Esophagus squamous epithelium (tissue), 4 donors: ENCODE results near the gene SRGAP3.

Source experiments
- POLR2A ChIP-seq, 4 donors: fragments of 450-650 bp; IDR thresholded peaks; one replicate each; pipeline ENCODE4 v1.6.1; 2017; ENCODE audit warnings: antibody characterized with exemption in 4 of 4, mild to moderate bottlenecking in 4 of 4, moderate library complexity in 3 of 4
- TF ChIP-seq, protein P1 (sequence below), 6 experiments: fragments of 450-650 bp in 4 of 6; fragments of 200-600 bp in 2 of 6; sonication (generic) in 2 of 6; IDR thresholded peaks; one replicate each; pipeline ENCODE4 v1.5.1; 2016 to 2019; ENCODE audit warnings: antibody characterized with exemption in 6 of 6, mild to moderate bottlenecking in 4 of 6, moderate library complexity in 4 of 6

DNA sequence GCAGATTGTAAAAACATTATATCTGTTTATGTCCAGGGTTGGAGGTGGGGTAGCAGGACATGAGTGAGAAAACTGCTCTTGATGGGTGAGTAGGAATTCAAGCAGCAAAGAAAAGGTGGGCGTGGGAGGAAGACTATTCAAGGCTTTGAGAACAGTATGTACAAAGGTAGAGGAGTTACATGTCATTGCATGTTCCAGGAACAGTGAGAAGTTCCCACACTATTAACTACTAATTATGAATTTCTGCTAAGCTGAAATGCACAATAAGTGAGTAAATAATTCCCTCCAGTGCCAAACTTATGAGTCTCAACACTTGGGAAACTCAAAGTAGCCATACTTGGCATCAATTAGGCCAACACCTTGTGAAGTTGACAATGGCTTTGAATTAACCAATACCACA is 80.1 kb downstream of the SRGAP3 start:
- TF ChIP-seq, protein P1, sequence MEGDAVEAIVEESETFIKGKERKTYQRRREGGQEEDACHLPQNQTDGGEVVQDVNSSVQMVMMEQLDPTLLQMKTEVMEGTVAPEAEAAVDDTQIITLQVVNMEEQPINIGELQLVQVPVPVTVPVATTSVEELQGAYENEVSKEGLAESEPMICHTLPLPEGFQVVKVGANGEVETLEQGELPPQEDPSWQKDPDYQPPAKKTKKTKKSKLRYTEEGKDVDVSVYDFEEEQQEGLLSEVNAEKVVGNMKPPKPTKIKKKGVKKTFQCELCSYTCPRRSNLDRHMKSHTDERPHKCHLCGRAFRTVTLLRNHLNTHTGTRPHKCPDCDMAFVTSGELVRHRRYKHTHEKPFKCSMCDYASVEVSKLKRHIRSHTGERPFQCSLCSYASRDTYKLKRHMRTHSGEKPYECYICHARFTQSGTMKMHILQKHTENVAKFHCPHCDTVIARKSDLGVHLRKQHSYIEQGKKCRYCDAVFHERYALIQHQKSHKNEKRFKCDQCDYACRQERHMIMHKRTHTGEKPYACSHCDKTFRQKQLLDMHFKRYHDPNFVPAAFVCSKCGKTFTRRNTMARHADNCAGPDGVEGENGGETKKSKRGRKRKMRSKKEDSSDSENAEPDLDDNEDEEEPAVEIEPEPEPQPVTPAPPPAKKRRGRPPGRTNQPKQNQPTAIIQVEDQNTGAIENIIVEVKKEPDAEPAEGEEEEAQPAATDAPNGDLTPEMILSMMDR (IDR thresholded peaks at IDR 0.05), result no peak
- TF ChIP-seq POLR2A (IDR thresholded peaks at IDR 0.05), result no peak
